Skin of body (tissue), 2 donors: ENCODE data around the gene MPHOSPH10. TPM values are rescaled to one million over a fixed set of nuclear protein-coding genes. Genes with fewer than 3 reads are reported as not detected.
"Not testable (repeated sequence)": the region's sequence is repeated elsewhere in the genome, so short reads cannot be mapped to it uniquely, and the experiment has no call there.

Source experiments
- DNase-seq: peaks from one replicate; lab custom pipeline; 2025; lab: John Stamatoyannopoulos, UW
- total RNA-seq: library from RNA; depleted of rRNA; stranded (reverse); fragments of >200 nt; gene quantifications from one replicate; pipeline ENCODE4 v1.2.3, GENCODE V29; 2014

The MPHOSPH10 gene
- 22.8 TPM for total RNA-seq

GRCh38 chr2:71130152-71130904, at the start of gene MPHOSPH10, which contains the start of gene MCEE:
TSS of gene MPHOSPH10 (plus strand) at chr2:71130634. CDS start at chr2:71130666, 32 bp downstream.
TSS of gene MCEE (minus strand) at chr2:71130229. CDS start at chr2:71130219, 10 bp downstream.
- DNase-seq = peak; percentile 91

GRCh38 chr2:71082402-71083252, 47.8 kb upstream of the MPHOSPH10 start:
- no peak for DNase-seq

DNA sequence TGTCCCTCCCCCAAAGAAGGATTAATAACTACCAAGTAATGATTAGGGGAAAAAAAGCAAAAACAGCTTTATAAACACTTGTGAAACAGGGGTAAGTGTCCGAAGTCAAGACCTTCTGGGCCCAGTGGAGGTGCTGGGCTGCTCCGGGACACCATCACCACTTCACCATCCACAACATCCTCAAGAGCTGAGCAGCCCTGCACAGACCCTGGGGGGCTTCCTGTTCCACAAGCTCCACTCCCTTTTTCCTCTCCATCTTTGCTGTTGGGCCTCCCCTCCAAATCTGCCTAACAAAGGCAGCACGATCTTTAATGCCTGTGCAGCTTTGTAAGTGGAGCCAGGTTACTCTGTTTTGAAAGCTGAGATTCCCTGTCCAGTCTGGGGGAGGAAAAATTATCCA, 47.1 kb upstream of the MPHOSPH10 start:
- not testable (repeated sequence) for DNase-seq

DNA sequence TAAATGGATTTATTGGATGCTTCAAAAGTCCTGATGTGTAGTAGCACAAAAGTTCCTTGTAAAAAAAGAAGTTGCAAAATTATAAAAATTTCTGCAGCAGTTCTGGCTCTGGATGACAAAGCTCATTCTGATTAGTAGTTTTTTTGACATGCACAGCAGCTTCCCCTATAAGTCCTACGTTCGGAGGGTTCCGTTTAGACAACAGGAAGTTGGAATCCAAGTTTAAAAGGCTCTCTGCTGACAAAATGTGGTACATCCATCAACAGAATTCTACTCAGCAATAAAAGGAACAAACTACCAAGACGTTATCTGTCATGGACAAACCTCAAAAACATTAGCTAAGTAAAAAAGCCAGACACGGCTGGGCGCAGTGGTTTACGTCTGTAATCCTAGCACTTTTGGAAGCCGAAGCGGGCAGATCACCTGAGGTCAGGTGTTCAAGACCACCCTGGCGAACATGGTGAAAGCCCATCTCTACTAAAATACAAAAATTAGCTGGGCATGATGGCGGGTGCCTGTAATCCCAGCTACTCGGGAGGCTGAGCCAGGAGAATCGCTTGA, 46.6 kb upstream of the MPHOSPH10 start:
- not testable (repeated sequence) for DNase-seq

- not testable (repeated sequence) for DNase-seq
These were observed 45.0 kb upstream of the MPHOSPH10 start for GRCh38 chr2:71085325-71086003.

DNA sequence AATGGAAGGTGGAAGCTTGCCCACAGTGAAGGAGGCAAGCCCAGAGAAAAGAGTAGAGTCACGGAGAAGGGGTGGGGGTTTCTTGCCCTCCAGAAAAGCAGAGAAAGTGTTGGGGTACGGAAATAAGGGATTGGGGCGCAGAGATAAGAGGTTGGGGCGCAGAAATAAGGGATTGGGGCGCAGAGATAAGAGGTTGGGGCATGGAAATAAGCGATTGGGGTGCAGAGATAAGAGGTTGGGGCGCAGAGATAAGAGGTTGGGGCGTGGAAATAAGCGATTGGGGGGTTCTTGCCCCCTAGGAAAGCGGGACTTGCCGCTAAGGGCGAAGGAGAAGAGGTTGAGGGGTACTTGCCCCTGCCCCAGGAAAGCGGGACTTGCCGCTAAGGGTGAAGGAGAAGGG, 41.0 kb upstream of the MPHOSPH10 start:
- not testable (repeated sequence) for DNase-seq

DNA sequence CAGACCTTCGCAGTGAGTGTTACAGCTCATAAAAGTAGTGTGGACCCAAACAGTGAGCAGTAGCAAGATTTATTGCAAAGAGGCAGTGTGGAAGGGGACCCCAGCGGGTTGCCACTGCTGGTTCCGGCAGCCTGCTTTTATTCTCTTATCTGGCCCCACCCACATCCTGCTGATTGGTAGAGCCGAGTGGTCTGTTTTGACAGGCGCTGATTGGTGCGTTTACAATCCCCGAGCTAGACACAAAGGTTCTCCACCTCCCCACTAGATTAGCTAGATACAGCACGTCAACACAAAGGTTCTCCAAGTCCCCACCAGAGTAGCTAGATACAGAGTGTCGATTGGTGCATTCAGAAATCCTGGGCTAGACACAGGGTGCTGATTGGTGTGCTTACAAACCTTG, 38.6 kb upstream of the MPHOSPH10 start:
- not testable (repeated sequence) for DNase-seq

DNA sequence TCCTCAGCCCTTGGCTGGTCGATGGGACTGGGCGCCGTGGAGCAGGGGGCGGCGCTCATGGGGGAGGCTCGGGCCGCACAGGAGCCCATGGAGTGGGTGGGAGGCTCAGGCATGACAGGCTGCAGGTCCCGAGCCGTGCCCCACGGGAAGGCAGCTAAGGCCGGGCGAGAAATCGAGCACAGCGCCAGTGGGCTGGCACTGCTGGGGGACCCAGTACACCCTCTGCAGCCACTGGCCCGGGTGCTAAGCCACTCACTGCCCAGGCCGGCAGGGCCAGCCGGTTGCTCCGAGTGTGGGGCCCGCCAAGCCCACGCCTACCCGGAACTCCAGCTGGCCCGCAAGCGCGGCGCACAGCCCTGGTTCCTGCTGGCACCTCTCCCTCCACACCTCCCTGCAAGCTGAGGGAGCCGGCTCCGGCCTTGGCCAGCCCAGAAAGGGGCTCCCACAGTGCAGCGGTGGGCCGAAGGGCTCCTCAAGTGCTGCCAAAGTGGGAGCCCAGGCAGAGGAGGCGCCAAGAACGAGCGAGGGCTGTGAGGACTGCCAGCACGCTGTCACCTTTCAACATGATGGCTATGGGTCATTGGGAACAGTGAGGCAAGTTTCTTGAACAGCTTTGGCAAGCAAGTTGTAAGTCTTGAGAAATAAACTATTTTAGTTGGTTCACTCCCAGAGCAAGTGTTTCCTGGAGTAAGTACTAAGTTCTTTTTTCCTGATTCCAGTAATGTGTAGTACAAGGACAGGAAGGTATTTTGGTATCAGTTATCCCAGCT, 37.8 kb upstream of the MPHOSPH10 start:
- DNase-seq = not testable (repeated sequence)

GRCh38 chr2:71100195-71100964, 30.1 kb upstream of the MPHOSPH10 start:
- no peak for DNase-seq

DNA sequence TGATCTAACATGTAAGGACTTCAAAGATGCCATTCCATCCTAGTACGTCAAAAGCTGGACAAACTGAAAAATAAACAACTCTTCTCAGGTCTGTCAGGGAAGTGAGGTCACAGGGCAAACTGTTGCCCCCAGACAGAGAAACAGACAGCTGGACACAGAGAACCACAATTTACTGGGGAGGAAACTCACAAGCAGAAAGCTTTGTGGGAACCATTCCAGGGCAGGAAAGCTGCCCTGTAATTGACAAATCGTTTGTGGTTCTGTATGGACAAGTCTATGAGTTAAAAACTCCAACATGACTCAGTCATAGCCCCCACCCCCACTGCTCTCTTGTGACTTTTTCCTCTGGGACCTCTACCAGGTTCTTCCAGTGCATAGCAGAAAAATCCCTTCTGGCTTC, 28.8 kb upstream of the MPHOSPH10 start:
- DNase-seq = no peak

DNA sequence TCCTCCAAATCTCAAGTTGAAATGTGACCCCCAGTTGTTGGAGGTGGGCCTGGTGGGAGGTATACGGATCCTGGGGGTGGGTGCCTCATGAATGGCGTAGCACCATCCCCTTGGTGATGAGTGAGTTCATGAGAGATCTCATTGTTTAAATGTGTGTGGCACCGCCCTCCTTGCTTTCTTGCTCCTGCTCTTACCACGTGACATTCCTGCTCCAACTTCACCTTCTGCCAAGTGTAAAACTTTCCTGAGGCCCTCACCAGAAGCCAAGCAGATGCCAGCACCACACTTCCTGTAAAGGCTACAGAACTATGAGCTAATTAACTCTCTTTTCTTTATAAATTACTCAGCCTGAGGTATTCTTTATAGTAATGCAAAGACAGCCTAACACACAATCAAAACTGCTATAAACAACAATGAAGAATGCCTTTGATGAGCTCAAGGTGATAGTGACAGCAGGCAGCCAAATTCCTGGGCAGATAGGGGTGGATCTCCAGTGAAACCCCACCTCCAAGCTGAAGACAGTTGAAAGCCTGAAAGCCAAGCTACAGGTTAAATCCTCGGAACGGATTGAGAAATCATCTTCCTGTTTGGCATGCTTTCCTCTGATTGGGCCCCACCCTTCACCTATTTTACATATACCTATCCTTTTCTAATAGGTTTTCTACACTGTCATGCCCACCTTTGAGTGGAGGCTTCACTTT, 27.3 kb upstream of the MPHOSPH10 start:
- no peak for DNase-seq

DNA sequence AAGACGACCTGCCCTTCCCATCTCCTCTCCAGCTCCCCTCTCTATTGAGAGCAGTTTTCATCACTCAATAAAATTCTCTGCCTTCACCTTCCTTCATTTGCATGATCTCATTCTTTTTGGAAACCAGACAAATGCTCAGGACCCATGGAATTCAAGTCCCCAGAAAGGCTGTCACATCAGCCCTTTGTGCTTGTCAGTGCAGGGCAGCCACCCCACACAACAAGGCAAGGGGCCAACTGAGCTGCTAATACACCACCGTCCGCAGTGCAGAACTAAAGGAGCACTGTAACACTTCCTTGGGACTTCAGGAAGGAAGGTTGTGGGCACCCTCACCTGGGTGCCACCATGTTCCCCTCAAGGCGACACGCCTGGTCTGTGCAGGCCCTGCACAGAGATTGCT, 26.6 kb upstream of the MPHOSPH10 start:
- no peak for DNase-seq

GRCh38 chr2:71106463-71106862, 24.0 kb upstream of the MPHOSPH10 start:
- DNase-seq = not testable (repeated sequence)

- DNase-seq = no peak
These were observed 22.3 kb upstream of the MPHOSPH10 start for GRCh38 chr2:71108091-71108490.

DNA sequence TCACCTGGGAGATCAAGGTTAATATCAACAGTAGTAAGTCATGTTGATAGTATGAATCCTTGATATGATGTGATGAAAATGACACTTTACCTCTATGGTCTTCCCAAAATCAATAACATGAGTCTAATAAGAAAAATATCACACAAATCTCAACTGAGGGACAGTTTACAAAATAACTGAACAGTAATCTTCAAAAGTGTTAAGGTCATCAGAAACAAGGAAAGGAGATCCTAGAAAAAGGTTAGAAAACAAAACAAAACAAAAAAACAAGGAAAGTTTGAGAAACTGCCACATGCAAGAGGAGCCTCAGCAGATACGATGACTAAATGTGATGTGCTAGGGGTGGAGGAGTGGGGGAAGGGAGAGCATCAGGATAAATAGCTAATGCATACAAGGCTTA, 16.6 kb upstream of the MPHOSPH10 start:
- no peak for DNase-seq

- DNase-seq = no peak
These were observed 13.4 kb upstream of the MPHOSPH10 start for GRCh38 chr2:71117063-71117462.

DNA sequence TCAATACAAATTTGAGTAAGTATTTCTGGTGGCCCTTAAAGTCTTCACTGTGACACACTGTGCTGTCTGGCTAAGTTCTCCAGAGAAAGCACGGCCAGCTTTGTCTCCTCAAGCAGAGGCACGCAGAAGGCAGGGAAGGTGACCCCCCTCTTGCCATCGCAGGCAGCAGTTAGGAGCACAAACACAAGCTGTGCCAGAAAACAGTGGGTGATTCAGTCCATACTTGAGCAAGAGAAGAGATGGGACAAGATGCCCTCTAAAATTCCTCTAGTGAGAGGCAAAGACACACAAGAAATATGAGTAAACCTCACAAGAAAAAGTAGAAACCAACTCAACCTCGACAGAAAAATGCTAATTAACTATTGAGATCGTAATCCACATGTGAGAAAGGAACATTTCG, 10.2 kb upstream of the MPHOSPH10 start:
- DNase-seq = no peak

GRCh38 chr2:71121479-71121878, 9.0 kb upstream of the MPHOSPH10 start:
- DNase-seq = no peak
